HCT116 (cell line): ENCODE data around the gene MINDY4. TPM values are rescaled to one million over a fixed set of nuclear protein-coding genes. Genes with fewer than 3 reads are reported as not detected.

Source experiments
- ATAC-seq: fragments of 200-7000 bp; cut with Tn5 transposase; 2 replicates; pipeline ENCODE4 v1.9.1; 2020; ENCODE audit warnings: mild to moderate bottlenecking, moderate library complexity
- BruUV-seq: library from RNA; stranded (reverse); fragments of 400-500 nt; replicated peaks from 2 replicates; lab custom pipeline; 2021; lab: Mats Ljungman, UMichigan
- CTCF ChIA-PET: fragments of 300-600 bp; sonication (Branson Sonifier 250); formaldehyde crosslinking; loops from one replicate; lab custom pipeline; 2021; ENCODE audit warnings: antibody characterized with exemption; lab: Charles Lee
- POLR2A ChIA-PET: fragments of 300-600, 350-600 bp; sonication (Branson Sonifier 250); formaldehyde crosslinking; loops from one replicate; lab custom pipeline; 2021; ENCODE audit warnings: antibody characterized with exemption; lab: Charles Lee
- RAD21 ChIA-PET, 2 experiments: fragments of 300-600 bp; sonication (Branson Sonifier 250); formaldehyde crosslinking; loops; one replicate each; lab custom pipeline; 2023; ENCODE audit warnings: low total read pairs in 2 of 2; ENCODE audit not compliant: uncharacterized antibody in 2 of 2, unreplicated experiment in 2 of 2, low non-redundant PET in 1 of 2; lab: Charles Lee
- DNase-seq: peaks from one replicate; pipeline ENCODE4 v3.0.0-alpha.2; 2010; ENCODE audit warnings: low read depth, low spot score
- H2AFZ ChIP-seq: fragments of 200-600 bp; shearing (Covaris generic), sonication (generic); 2 replicates; pipeline ENCODE4 v1.6.1; 2017; ENCODE audit warnings: low read depth, mixed run types, mixed read lengths, antibody characterized with exemption, low read length; ENCODE audit not compliant: poor library complexity, severe bottlenecking
- H3K27ac ChIP-seq: 2 replicates; pipeline ENCODE4 v1.5.1; 2012; ENCODE audit warnings: low read depth, low read length
- H3K27me3 ChIP-seq: fragments of 200-600 bp; sonication (generic); 2 replicates; pipeline ENCODE4 v1.6.1; 2016; ENCODE audit warnings: mixed run types, low read length, mixed read lengths; ENCODE audit not compliant: insufficient read depth
- H3K36me3 ChIP-seq, 2 experiments: fragments of 200-500 bp in 1 of 2; fragments of 200-600 bp in 1 of 2; sonication (Bioruptor generic) in 1 of 2; sonication (generic) in 1 of 2; 2 replicates each; pipeline versions ENCODE4 v1.5.1 to v1.6.1; 2014 to 2016; ENCODE audit warnings: low read length in 2 of 2, inconsistent platforms in 1 of 2, mixed read lengths in 1 of 2, mixed run types in 1 of 2; ENCODE audit not compliant: insufficient read depth in 2 of 2, control insufficient read depth in 1 of 2
- H3K4me1 ChIP-seq, 2 experiments: fragments of 200-600 bp in 1 of 2; sonication (generic) in 1 of 2; 2 replicates each; pipeline versions ENCODE4 v1.5.1 to v1.6.1; 2012 to 2017; ENCODE audit warnings: low read length in 2 of 2, inconsistent platforms in 1 of 2, mild to moderate bottlenecking in 1 of 2, mixed read lengths in 1 of 2, mixed run types in 1 of 2, moderate library complexity in 1 of 2; ENCODE audit not compliant: insufficient read depth in 2 of 2, control insufficient read depth in 1 of 2
- H3K4me2 ChIP-seq: fragments of 200-600 bp; sonication (generic); 2 replicates; pipeline ENCODE4 v1.6.1; 2017; ENCODE audit warnings: mixed run types, low read length, mixed read lengths
- H3K4me3 ChIP-seq, 2 experiments: fragments of 200-600 bp in 1 of 2; sonication (generic) in 1 of 2; replicated peaks in 1 of 2; 2 replicates each; pipeline ENCODE4 v1.5.1; 2011 to 2016; ENCODE audit warnings: low read length in 2 of 2, control low read depth in 1 of 2, low read depth in 1 of 2, mild to moderate bottlenecking in 1 of 2, mixed read lengths in 1 of 2, mixed run types in 1 of 2
- H3K79me2 ChIP-seq: fragments of 200-600 bp; sonication (generic); 2 replicates; pipeline ENCODE4 v1.6.1; 2017; ENCODE audit warnings: mild to moderate bottlenecking, mixed run types, low read length, moderate library complexity, mixed read lengths; ENCODE audit not compliant: insufficient read depth
- H3K9ac ChIP-seq: fragments of 200-600 bp; sonication (generic); 2 replicates; pipeline ENCODE4 v1.6.1; 2016; ENCODE audit warnings: low read length, mixed read lengths
- H3K9me2 ChIP-seq: fragments of 200-600 bp; sonication (generic), shearing (Covaris generic); 2 replicates; pipeline ENCODE4 v1.6.1; 2017; ENCODE audit warnings: mixed run types, mild to moderate bottlenecking, moderate library complexity; ENCODE audit not compliant: insufficient read depth
- H3K9me3 ChIP-seq, 2 experiments: fragments of 200-500 bp in 1 of 2; fragments of 200-600 bp in 1 of 2; sonication (Bioruptor generic) in 1 of 2; sonication (generic) in 1 of 2; 2 replicates each; pipeline ENCODE4 v1.6.1; 2014 to 2017; ENCODE audit warnings: low read length in 2 of 2, mixed read lengths in 2 of 2, inconsistent platforms in 1 of 2, low read depth in 1 of 2, mild to moderate bottlenecking in 1 of 2, mixed run types in 1 of 2, moderate library complexity in 1 of 2; ENCODE audit not compliant: control insufficient read depth in 1 of 2, insufficient read depth in 1 of 2
- H4K20me1 ChIP-seq: fragments of 200-600 bp; sonication (generic), shearing (Covaris generic); 2 replicates; pipeline ENCODE4 v1.6.1; 2017; ENCODE audit warnings: mixed run types, mild to moderate bottlenecking, moderate library complexity; ENCODE audit not compliant: insufficient read depth
- CEBPB ChIP-seq: IDR thresholded peaks from 2 replicates; pipeline ENCODE4 v1.6.1; 2012; ENCODE audit warnings: low read depth
- EGR1 ChIP-seq: IDR thresholded peaks from 2 replicates; pipeline ENCODE4 v1.6.1; 2012; ENCODE audit warnings: low read depth
- EZH2phosphoT487 ChIP-seq: fragments of 200-600 bp; IDR thresholded peaks from 2 replicates; pipeline ENCODE4 v1.6.1; 2018; ENCODE audit warnings: antibody characterized with exemption, borderline replicate concordance
- POLR2A ChIP-seq: IDR thresholded peaks from 2 replicates; pipeline ENCODE4 v1.7.0; 2011; ENCODE audit warnings: borderline replicate concordance; ENCODE audit not compliant: insufficient read depth, insufficient read length; ENCODE audit errors: extremely low read depth
- REST ChIP-seq: IDR thresholded peaks from 2 replicates; pipeline ENCODE4 v1.6.1; 2012; ENCODE audit warnings: low read depth
- SP1 ChIP-seq: IDR thresholded peaks from 2 replicates; pipeline ENCODE4 v1.6.1; 2012; ENCODE audit warnings: low read depth
- SRF ChIP-seq: IDR thresholded peaks from 2 replicates; pipeline ENCODE4 v1.6.1; 2012; ENCODE audit warnings: low read depth
- ZFX ChIP-seq: fragments of 450-650 bp; IDR thresholded peaks from 2 replicates; pipeline ENCODE4 v1.6.1; 2017
- intact Hi-C: fragments of 100-400 bp; cut with micrococcal nuclease; formaldehyde crosslinking; loops from 2 replicates; pipeline ENCODE4 v1.10.0; 2022
- total RNA-seq: library from RNA; stranded (reverse); gene quantifications from one replicate; pipeline ENCODE4 v1.2.1, GENCODE V29; 2021; ENCODE audit not compliant: unreplicated experiment

Gene MINDY4
- total RNA-seq, 1 experiment from 2014 or later, result 6.1 TPM

DNA sequence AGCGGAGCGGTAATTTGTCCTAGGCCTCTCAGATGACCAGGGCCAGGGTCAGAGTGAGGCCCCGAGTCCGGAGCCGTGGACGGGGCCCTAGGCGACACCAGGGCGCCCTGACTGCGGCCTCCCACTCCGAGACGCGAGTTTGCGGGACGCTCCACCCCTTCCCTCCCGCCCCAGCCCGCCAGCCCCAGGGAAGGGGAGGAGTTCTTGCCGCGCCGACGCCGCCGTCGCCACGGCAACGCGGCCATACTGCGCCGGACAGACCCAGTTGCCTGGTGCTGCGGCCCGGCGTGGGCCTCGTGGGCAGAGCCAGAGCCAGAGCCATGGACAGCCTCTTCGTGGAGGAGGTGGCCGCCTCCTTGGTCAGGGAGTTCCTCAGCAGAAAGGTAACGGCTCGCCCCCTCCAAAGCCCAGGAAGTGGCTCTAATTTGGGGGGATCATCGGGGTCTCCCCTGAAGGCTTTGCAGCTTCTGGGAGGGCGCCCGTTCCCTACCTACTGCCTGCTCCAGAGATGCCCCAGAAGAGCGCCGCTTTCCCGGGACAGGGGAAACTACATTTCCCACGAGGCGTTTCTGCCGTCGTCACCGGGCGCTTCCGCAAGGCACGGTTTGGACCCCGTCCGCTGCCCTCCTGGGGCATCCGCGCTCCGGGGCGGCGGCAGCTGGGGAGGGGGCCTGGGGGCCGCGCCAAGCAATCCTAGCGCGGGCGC lies at the start of gene MINDY4 (continued):
- no peak for TF ChIP-seq SRF
- peak; percentile 63 for TF ChIP-seq ZFX
- TF ChIP-seq EGR1, result no peak
- no peak for TF ChIP-seq SP1
- no peak for TF ChIP-seq EZH2phosphoT487
- no peak for TF ChIP-seq CEBPB

DNA sequence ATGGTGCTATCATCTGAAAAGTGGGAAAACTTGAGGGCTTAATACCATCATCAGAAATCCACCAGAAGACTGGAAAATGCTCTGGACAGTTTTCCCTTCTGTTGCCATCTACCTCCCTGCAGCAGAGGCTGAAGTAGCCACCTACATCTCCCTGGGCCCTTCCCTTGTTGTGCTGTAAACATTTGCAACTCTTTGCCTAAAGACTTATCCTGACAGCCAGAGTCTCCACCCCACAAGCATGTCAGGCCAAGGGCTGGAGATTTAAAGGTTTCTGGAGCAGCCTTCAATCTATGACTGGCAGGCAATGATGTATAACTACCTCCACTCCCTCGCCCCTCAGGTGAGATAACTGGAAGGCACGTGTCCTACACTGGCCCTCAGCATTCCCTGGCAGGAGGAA lies 49.0 kb upstream of the MINDY4 start:
- TF ChIP-seq POLR2A (no peak), REST (no peak)
- TF ChIP-seq, all 23 proteins: peak for 0
- H3K36me3 ChIP-seq, result no peaks in the 10 kb centered on the region
- H3K4me3 ChIP-seq, result no peak overlapping the region
- RAD21 ChIA-PET, result no interaction called here
- POLR2A ChIA-PET, result no interaction called here
- no peak overlapping the region for H3K4me2 ChIP-seq
- no TSS peak for BruUV-seq
- no peak overlapping the region for H3K9ac ChIP-seq
- no peak for ATAC-seq
- no peak overlapping the region for H3K27ac ChIP-seq
- H3K4me1 ChIP-seq, result peaks cover 0 to 3% of the 10 kb centered on the region in 2 experiments; a peak in 1 of 4 replicates
- no peaks in the 10 kb centered on the region for H4K20me1 ChIP-seq
- H2AFZ ChIP-seq, result no peak overlapping the region
- CTCF ChIA-PET, result no interaction called here
- H3K9me2 ChIP-seq, result no peaks in the 10 kb centered on the region
- H3K27me3 ChIP-seq, result peaks cover 4% of the 10 kb centered on the region; the same call in 1 of the 2 replicates
- DNase-seq, result no peak
- no peaks in the 10 kb centered on the region for H3K79me2 ChIP-seq
- intact Hi-C loops, result no loop called here
- peaks cover 0 to 4% of the 10 kb centered on the region in 2 experiments; a peak in 1 of 4 replicates for H3K9me3 ChIP-seq
